HG02870 (cell line): ENCODE data around the gene SAP30.

Experiments used
- ATAC-seq: cut with Tn5 transposase; IDR thresholded peaks from one replicate; pipeline ENCODE4 v1.9.1; 2021; ENCODE audit warnings: mild to moderate bottlenecking, moderate library complexity; ENCODE audit not compliant: unreplicated experiment

The SAP30 gene

DNA sequence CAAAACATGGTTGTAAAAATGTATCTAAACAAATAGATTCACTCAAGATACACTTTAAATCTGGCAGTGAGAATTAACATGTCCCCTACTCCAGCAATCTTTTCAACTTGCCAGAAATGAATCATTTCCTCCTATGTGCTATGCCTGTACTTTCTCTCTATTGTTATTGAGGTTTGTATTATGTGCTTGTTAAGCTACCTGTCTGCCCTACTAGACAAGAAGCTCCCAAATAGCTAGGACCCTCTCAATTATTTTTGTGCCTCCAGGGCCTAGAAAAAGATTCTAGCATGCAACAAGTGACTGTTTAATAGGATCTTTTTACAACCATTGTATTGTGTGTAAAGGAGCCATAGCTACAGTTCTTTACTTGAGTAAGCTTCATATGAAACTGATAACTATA lies 3.5 kb upstream of the SAP30 start:
- ATAC-seq, result peak; percentile 30

DNA sequence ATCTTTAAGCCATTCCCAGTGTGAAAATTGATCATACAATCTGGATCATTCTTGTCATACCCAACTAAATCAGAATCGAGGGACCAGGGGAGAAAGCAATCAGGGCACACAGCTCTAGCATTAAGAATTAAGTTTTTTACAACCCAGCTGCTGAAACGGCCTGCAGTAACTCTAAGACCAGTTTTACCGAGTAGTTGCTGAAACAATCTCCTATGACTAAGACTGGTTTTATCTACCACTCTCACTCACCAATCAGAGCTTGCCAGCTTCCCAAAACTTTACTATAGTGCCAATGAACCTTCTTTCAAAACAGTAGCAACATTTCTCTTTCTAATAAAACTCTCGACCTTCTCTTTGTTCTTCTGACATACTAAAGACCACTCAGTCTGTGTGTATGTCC lies 2.8 kb upstream of the SAP30 start:
- no peak for ATAC-seq

DNA sequence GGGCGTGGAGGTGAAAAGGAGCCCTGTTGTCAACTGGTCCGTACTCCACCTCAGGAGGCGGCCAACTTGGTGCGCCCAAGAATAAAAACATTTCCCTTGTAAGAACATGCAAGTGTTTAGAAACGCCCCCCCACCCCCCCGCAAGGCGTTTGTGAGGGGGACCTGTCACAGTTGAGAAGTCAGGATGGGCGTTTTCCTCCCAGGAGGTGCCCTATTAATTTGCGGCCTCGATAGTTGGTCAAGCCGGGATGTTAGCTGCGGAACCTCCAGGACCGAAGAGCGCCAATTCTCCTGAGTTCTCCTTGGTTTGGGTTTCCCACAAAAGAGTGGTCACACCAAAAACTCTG lies 651 bp upstream of the SAP30 start:
- peak; percentile 3 for ATAC-seq

DNA sequence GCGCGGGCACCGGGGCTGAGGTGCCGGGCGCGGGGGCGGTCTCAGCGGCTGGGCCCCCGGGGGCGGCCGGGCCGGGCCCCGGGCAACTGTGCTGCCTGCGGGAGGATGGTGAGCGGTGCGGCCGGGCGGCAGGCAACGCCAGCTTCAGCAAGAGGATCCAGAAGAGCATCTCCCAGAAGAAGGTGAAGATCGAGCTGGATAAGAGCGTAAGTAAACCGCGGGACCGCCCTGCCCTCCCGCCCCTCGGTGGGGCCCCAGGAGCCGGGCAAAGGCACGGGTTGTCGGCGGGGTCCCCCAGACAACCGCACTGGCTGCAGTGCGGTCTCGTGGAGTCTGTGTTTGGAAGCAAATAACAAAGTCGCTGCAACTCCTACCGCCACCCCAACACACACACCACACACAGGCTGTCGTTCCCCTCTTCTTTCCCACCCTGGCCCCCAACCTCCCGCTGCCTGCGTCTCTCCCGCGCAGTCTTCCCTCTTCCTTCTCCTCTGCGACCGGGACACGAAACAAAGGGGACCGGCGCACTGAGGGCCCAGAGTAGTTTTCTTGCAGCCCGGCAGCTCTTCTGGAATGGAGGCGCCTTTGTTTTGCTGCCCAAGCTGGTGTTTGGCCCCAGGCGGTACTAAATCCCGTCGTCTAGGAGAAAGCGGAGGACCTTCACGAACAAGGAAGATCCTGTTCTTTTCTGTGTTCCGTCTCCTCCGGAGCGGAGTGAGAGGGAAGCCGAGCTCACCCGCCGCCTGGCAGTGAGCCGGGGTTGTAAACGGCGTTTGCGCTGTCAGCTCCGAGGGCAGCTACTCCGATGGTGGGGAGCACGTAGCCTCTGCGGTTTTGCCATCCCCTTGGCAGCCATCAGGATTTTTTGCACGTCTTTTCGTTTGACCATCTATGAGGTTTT lies 788 bp downstream of the SAP30 start:
- ATAC-seq, result peak; percentile 13

DNA sequence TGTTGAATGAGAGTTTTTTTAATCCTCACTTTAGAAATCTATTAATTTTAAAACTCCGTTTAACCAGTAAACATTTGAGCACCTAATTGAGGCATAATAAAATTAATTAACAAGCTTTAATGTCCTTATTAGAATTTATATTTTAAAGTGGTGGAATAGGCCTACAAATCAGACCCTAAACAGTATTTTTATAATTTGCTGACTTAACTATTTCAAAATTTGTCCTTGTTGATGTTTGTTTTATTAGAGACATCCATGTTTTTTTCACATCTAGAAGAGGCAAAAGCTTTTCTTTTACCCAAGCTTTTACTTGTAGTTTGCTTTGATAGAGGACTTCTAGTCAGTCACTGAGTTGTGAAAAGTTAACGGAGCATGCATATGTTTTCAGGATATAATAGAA lies 3.8 kb downstream of the SAP30 start:
- no peak for ATAC-seq

DNA sequence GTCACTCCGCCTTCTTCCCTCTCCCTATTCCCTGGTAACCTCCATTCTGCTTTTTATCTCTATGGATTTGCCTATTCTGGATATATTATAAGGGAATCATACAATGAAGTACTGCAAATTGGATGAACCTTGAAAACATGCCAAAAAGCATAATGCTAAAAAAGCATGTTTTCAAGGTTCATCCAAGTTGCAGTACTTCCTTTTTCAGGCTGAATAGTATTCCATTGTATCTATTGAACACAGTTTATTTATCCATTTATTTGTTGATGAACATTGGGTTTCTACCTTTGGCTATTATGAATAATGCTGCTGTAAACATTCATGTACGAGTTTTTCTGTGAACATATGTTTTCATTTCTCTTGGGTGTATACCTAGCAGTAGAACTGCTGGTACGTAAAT lies 9.2 kb downstream of the SAP30 start:
- no peak for ATAC-seq

DNA sequence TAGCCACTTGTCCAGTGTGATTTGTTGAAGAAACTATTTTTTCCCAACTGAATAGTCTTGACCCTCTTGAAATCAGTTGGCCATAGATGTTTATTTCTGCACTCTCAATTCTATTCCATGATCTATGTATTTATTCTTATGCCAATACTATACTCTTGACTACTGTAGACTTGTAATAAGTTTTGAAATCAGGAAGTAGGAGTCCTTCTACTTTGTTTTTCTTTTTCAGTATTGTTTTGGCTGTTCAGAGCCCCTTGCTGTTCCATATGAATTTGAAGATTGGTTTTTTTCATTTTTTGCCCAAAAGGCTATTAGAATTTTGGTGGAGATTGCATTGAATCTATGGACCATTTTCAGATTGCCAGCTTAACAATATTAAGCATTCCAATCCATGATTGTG lies 10.2 kb downstream of the SAP30 start:
- peak; percentile 70 for ATAC-seq

DNA sequence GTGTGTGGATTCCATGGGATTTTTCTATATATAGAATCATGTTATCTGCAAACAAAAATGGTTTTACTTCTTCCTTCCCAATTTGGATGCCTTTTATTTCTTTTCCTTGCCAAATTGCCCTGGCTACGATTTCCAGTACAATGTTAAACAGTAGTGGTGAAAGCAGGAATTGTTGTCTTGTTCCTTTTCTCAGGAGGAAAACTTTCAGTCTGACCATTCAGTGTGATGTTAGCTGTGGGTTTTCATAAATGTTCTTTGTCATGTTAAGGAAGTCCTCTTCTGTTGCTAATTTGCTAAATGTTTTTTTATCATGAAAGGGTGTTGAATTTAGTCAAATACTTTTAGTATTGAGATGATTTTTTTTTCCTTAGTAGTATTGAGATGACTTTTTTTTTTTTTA lies 10.9 kb downstream of the SAP30 start:
- ATAC-seq, result no peak

DNA sequence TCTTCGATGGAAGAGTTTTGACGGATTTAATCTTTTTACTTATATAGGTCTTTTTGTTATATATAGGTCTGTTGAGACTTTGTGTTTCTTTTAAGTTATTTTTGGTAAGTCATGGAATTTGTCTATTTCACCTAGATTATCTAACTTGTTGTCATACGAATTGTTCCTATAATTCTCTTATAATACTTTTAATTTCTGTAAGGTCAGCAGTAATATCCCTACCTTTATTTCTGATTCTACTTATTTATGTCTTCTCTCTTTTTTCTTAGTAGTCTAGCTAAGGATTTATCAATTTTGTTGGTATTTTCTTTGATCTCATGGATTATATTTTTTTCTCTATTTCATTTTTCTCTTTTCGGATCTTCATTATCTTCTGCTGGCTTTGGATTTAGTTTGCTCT lies 11.6 kb downstream of the SAP30 start:
- no peak for ATAC-seq

DNA sequence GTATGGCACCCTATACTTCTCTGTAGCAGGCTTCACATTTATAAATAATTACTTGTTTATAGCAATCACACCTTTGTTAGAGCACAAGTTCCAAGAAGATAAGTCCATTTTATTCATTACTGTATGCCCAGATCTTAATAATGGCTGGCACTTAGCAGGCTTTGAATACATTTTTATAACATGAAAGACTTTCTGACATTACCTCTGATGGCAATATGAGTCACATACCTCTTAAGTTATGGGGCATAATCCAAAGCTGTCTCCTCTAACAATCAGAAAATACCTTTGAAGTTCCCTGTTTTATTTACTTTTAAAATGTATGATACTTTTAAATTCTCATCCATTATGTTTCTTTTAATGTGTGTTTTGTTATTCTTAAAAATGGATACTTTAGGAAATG lies 16.0 kb downstream of the SAP30 start:
- ATAC-seq, result no peak

DNA sequence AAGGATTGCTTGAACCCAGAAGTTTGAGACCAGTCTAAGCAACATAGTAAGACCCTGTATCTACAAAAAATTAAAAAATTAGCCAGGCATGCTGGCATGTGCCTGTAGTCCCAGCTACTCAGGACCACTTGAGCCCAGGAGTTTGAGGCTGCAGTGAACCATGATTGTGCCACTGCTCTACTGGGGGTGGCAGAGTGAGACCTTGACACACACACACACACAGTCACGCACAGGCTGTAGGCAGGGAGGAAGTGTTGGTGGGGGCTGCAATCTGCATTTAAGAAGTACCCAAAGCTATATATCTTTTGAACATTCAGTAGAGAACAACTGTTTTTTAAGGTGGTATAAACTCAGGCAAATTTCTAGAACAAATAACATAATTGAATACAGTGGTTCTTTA lies 20.9 kb downstream of the SAP30 start:
- no peak for ATAC-seq

DNA sequence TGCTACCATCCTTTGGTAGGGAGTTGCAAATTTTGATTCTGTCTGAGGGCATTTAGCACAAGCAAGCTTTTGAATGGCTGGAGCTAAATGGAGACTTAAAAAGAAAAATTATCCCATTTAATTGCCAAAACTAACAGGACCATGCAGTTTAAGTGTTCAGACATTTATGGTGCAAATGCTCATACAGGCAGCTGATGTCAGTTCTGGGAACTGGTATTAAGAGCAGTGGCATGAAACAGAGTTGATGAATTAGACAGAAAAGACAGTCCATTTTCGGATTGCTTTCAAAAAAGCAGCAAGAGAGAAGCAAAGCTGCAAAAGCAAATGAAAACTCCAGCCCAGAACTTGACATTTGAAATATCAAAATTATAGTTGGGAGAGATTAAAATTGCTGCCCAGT lies 26.9 kb downstream of the SAP30 start:
- no peak for ATAC-seq

DNA sequence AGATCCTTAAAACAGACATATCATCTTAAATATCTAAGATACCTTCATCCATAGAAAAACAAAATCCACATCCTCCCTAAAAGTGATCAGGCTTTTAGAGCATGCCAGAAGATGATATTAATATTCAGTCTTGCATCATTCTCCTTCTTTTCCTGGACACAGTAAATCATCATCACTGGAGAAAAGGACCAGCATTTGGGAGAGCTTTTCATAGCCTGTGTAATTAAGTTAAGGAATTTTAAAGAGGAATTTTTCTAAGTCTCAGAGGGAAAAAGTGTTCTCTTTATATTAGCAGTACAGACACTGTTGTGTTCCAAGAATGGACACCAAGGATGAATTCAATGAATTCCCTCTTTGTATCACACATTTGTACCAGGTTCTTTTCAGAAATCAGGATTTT lies 27.5 kb downstream of the SAP30 start:
- no peak for ATAC-seq

DNA sequence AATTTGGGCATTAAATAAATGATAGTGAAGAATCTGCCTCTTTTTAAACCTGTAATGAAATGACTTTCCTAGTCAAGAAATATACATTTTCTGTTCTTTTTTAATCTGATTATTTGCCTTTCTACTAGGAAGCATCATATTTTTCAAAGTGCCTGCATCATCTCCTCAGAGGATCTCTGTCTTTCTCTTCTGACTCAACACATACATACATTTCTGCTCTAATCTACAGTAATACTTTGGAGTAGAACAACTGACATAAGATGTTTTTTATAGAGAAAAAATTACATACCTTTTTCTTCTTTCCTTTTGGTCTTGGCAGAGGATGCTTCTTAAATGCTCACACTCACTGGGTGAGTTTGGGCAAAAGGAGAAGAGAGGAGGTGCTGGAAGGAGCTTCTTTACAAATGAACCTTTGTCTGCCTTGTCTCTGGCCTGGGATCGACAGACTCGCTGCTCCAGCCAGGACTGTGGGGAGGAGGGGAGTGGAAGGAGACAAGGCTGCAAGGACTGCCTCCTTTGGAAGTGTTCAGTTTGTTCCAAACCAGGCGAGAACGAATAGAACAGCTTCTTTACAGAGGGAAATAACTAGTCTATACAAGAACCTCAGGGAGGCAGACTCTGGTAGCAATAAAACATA lies 28.1 kb downstream of the SAP30 start, which contains the start of gene SCRG1:
Gene SCRG1, minus strand, starts transcription at position 338 of the 637 bp plus-strand sequence. CDS start 7,702 bp downstream, outside the sequence.
- no peak for ATAC-seq

DNA sequence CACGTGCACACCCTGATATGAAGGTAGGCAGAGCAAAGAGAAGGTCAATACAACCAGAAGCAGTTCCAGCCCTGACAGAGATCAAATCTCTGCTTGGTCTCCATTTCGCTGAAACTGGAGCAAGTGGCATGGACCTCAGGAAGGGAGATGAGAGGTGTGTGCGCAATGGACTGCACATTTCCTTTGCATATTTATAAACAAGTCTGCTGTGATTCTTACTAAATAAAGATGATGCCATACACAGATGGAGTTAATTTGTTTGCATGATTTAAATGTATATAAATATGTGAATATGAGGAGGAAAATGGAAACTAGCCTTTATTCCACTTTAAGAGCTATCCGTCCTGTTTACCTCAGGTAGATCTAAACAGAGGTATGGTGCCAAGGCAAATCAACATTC lies 30.3 kb downstream of the SAP30 start:
- ATAC-seq, result no peak

DNA sequence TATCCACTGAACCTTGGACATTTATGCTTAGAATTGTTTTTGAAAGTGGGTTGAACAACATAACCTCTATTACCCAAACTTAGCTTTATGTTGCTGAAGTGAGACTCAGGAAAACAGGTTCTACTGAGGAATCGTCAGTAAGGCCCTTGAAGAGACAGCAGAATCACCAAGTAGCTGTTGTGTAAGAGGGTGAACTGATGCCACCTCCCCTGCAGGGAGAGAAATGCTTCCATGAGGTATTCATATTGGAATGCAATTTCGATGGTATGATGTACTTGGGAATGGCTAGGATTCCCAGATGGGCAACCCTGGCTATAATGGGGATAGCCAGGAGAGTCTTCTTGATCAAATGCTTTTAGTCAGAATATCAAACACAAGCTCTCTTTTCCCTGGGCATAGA lies 32.3 kb downstream of the SAP30 start:
- ATAC-seq, result no peak

DNA sequence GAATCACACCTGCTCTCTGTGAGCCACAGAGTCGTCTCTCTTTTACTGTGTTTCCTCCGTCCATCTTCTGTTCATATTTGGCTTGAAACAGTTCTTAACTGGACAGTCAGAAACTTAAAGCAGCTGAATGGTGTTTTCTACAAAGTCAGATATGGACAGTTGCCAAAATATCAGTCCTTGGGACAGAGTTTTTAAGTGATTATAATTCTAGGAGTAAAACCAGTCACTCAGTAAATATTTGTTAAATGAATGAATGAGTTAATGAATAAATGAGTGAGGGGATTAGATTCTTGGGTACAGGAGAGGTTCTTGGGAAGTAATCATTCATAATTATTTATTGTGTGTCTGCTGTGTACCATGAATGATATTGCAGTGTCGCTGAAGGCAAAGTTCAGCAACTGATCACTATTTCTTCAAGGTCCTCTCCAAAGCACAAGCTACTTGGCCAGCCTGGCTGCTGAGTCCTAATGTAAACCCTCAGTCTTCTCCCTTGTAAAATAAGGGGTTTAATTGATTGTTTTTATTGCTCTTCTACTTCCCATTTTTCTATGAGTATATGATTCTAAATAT lies 33.6 kb downstream of the SAP30 start:
- no peak for ATAC-seq

DNA sequence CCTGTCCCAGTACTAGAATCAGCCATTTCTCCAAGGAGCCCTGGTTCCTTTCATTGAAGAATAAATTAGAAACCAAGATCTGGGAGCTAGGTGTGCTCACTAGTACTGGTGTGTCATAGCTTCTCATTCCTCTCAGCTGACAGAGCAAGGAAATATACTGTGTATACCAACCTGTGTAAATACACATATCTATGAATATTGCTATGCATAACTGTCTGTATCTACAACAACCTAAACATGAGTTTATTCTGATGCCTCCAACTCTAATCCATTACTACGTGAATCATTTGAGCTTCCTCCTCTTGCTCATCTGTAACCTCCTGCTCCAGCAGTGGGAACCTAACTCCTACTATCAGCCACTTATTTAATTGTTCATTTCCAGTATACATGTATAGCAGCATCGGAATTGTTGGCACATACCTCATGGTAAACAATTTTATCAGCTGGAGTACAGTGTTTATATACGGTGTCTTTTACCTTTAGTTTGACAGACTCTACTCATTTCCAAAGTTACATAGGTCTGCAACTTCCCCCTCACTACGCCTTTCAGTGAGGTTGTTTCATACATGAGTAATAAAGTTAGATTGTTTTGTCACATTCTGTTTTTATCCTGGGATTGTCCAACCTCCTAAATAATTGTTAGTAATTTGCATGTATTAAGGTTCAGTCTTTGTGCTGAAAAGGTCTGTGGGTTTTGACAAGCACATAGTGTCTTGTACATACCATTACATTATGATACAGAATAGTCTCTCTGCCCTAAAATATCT lies 35.3 kb downstream of the SAP30 start:
- peak; percentile 84 for ATAC-seq

DNA sequence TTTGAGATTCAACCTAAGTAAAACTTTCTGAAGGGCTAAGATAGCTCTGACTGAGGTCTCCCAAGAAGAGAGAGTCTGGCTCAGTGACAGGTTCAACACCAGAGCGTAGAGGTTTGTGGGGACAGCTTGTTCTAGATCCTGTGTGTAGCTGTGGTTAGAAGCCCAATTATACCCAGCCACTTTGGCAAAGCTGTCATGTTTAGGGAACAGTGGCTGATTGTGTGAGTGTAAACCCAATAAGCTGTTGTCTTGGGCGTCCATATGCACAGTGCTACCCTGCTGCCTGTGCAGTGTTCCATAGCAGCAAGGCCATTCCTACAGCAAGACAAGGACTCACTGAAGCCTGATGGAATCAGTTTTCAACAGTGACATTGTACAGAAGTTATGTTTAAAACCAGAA lies 39.3 kb downstream of the SAP30 start:
- ATAC-seq, result no peak

DNA sequence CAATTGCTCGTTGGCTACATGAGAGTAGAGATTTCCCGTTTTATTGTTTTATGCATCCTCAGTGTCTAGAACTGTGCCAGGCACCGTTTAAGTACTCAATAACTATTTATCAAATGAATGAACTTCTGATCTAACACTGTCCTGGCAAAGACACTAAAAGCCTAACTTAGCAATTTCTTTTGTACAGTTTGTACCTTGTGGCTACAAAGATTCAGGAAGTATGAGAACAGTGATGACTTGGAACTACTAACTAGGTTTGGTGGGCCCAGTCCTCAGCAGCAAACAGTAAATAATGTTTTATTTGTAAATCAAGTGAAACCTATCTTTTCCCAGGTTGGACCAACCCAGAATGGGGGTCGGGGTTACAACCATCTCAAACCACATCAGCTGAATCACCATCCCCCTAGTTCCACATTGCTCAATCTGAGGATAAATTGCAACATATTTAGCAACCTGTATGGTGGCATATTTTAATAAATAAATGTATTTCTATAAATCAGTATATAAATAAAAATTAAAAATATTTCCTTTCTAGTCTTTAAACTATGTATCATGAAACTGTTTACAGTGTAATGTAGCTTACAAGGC lies 40.4 kb downstream of the SAP30 start:
- no peak for ATAC-seq

DNA sequence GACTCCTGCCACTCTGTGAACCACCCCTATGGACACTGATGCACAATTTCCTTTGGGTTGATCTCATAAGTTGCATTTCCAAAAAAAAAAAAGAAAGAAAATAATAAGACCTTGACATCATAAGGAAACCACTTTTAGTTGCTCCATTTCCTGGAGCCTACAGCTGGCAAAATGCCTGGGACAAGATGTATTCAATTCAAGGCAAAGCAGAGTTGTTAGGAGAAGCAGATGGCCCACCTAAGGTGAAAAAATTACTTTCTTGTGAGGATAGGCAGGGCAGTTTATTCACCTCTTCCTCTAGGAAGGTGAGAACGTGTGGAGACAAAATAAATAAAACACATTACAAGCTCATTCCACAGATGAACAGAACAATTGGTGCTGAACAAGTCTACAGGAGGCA lies 42.3 kb downstream of the SAP30 start:
- ATAC-seq, result no peak
